Fibroblast of skin of scalp (primary cell): Measurements from ENCODE around the gene GABRD.

Source experiments
- DNase-seq: peaks from one replicate; pipeline ENCODE4 v3.0.0-alpha.2; 2013

GABRD gene

GRCh38 chr1:1985375-1986050, 33.6 kb upstream of the GABRD start:
- DNase-seq, result no peak

GRCh38 chr1:1986451-1987141, 32.5 kb upstream of the GABRD start:
- no peak for DNase-seq

- no peak for DNase-seq
These were observed 32.0 kb upstream of the GABRD start for GRCh38 chr1:1987142-1987510.

- no peak for DNase-seq
These were observed 30.8 kb upstream of the GABRD start for GRCh38 chr1:1988061-1988945.

- DNase-seq, result no peak
These were observed 30.0 kb upstream of the GABRD start for GRCh38 chr1:1989102-1989542.

GRCh38 chr1:1989789-1990188, 29.4 kb upstream of the GABRD start:
- DNase-seq, result peak; percentile 17

- DNase-seq, result no peak
These were observed 28.9 kb upstream of the GABRD start for GRCh38 chr1:1990222-1990621.

- DNase-seq, result no peak
These were observed 24.6 kb upstream of the GABRD start for GRCh38 chr1:1994536-1994935.

GRCh38 chr1:1996207-1996651, 22.9 kb upstream of the GABRD start:
- DNase-seq, result no peak

GRCh38 chr1:1997576-1997975, 21.6 kb upstream of the GABRD start:
- no peak for DNase-seq

- DNase-seq, result no peak
These were observed 18.7 kb upstream of the GABRD start for GRCh38 chr1:2000432-2000831.

GRCh38 chr1:2000850-2001249, 18.3 kb upstream of the GABRD start:
- DNase-seq, result no peak

- peak; percentile 7 for DNase-seq
These were observed 17.3 kb upstream of the GABRD start for GRCh38 chr1:2001773-2002411.

GRCh38 chr1:2003541-2004131, 15.5 kb upstream of the GABRD start, which contains the start of gene CFAP74:
CFAP74 (minus strand) TSS chr1:2003786; CDS start chr1:1990956, 12,830 bp downstream.
- peak; percentile 32 for DNase-seq

- DNase-seq, result no peak
These were observed 14.3 kb upstream of the GABRD start for GRCh38 chr1:2004856-2005255.

GRCh38 chr1:2009101-2010053, 9.8 kb upstream of the GABRD start:
- DNase-seq, result no peak

- DNase-seq, result no peak
These were observed 5.0 kb upstream of the GABRD start for GRCh38 chr1:2014181-2014580.

GRCh38 chr1:2014741-2015735, 4.1 kb upstream of the GABRD start:
- DNase-seq, result no peak

- no peak for DNase-seq
These were observed 3.0 kb upstream of the GABRD start for GRCh38 chr1:2016123-2016522.
